Right lung (tissue), 10 donors: ENCODE data around the gene MARCHF6. TPM values are rescaled to one million over a fixed set of nuclear protein-coding genes. Genes with fewer than 3 reads are reported as not detected.
"Not testable (repeated sequence)": the region's sequence is repeated elsewhere in the genome, so short reads cannot be mapped to it uniquely, and the experiment has no call there.

Experiments used
- DNase-seq, 2 donors: peaks; one replicate each; pipeline ENCODE4 v3.0.0-alpha.2; 2013
- long read RNA-seq, 8 donors: transcript quantifications; one replicate each; lab custom pipeline, GENCODE V29; 2026
- polyA plus RNA-seq, 5 donors: library from polyadenylated mRNA; unstranded; fragments of 120-200 nt; gene quantifications; one replicate each; pipeline versions ENCODE4 v1.2.1 to v1.2.3, GENCODE V29; 2013; ENCODE audit warnings: inconsistent platforms in 1 of 5, low replicate concordance in 1 of 5; ENCODE audit not compliant: insufficient read length in 5 of 5, insufficient read depth in 1 of 5

Gene MARCHF6, protein sequence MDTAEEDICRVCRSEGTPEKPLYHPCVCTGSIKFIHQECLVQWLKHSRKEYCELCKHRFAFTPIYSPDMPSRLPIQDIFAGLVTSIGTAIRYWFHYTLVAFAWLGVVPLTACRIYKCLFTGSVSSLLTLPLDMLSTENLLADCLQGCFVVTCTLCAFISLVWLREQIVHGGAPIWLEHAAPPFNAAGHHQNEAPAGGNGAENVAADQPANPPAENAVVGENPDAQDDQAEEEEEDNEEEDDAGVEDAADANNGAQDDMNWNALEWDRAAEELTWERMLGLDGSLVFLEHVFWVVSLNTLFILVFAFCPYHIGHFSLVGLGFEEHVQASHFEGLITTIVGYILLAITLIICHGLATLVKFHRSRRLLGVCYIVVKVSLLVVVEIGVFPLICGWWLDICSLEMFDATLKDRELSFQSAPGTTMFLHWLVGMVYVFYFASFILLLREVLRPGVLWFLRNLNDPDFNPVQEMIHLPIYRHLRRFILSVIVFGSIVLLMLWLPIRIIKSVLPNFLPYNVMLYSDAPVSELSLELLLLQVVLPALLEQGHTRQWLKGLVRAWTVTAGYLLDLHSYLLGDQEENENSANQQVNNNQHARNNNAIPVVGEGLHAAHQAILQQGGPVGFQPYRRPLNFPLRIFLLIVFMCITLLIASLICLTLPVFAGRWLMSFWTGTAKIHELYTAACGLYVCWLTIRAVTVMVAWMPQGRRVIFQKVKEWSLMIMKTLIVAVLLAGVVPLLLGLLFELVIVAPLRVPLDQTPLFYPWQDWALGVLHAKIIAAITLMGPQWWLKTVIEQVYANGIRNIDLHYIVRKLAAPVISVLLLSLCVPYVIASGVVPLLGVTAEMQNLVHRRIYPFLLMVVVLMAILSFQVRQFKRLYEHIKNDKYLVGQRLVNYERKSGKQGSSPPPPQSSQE
- polyA plus RNA-seq: 100 to 1,000 TPM; 118 to 201 (median 163) TPM
- long read RNA-seq, donor 1, full-length matches to known transcripts: 17 of 71 reads
- long read RNA-seq, donor 1, partial matches to known transcripts: 54 of 71 reads
- long read RNA-seq, donor 1, other reads (novel, unspliced or antisense): 0 of 71 reads
- long read RNA-seq, donor 2, full-length matches to known transcripts: 16 of 46 reads
- long read RNA-seq, donor 2, partial matches to known transcripts: 30 of 46 reads
- long read RNA-seq, donor 2, other reads (novel, unspliced or antisense): 0 of 46 reads
- long read RNA-seq, donor 3, full-length matches to known transcripts: 15 of 76 reads
- long read RNA-seq, donor 3, partial matches to known transcripts: 61 of 76 reads
- long read RNA-seq, donor 3, other reads (novel, unspliced or antisense): 0 of 76 reads
- long read RNA-seq, donor 4, full-length matches to known transcripts: 16 of 224 reads
- long read RNA-seq, donor 4, partial matches to known transcripts: 208 of 224 reads
- long read RNA-seq, donor 4, other reads (novel, unspliced or antisense): 0 of 224 reads
- long read RNA-seq, donor 5, full-length matches to known transcripts: 11 of 97 reads
- long read RNA-seq, donor 5, partial matches to known transcripts: 86 of 97 reads
- long read RNA-seq, donor 5, other reads (novel, unspliced or antisense): 0 of 97 reads
- long read RNA-seq, donor 6, full-length matches to known transcripts: 30 of 67 reads
- long read RNA-seq, donor 6, partial matches to known transcripts: 37 of 67 reads
- long read RNA-seq, donor 6, other reads (novel, unspliced or antisense): 0 of 67 reads
- long read RNA-seq, donor 7, full-length matches to known transcripts: 9 of 74 reads
- long read RNA-seq, donor 7, partial matches to known transcripts: 65 of 74 reads
- long read RNA-seq, donor 7, other reads (novel, unspliced or antisense): 0 of 74 reads
- long read RNA-seq, donor 8, full-length matches to known transcripts: 8 of 25 reads
- long read RNA-seq, donor 8, partial matches to known transcripts: 17 of 25 reads
- long read RNA-seq, donor 8, other reads (novel, unspliced or antisense): 0 of 25 reads

DNA sequence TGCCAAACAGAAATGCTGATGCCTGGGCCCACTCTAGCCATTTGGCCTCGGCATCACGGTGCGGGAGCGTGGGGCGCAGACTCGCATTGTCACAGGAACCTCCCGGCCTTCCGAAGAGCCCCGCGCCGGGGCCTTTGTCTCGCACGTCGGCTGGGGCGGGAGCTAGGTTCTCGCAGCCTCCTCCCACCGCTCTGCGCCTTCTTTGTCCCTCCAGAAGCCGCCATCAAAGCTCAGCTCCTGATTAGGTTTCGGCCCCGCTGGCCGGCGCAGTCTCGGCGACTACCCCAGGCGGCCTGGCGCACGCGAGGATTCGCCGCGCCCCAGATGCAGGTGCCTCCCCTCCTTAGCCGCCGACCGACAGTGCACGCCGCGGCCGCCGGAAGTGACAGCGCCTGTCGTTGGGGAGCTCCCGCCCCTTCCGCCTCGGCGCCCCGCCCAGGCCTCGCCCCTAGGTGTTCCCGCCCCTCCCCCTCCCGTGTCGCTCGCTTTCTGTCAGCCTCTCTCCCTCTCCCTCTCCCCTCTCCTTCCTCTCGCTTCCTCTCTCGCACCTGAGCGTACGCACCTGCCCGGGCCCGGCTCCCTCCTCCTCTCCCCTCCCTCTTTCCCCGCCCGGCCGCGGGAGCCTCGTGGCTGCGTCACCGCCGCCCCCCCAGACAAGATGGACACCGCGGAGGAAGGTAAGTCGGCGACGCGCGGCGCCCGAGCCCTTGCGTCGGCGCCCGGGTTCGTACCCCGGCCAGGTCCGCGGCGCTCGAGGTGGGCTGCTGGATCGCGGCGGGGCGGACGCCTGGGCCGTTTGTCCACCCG lies at the start of gene MARCHF6:
TSS of gene MARCHF6 (plus strand) at position 455 of the 807 bp plus-strand sequence. CDS start at position 659, 204 bp downstream.
- DNase-seq: peak; percentile 93 to 94

DNA sequence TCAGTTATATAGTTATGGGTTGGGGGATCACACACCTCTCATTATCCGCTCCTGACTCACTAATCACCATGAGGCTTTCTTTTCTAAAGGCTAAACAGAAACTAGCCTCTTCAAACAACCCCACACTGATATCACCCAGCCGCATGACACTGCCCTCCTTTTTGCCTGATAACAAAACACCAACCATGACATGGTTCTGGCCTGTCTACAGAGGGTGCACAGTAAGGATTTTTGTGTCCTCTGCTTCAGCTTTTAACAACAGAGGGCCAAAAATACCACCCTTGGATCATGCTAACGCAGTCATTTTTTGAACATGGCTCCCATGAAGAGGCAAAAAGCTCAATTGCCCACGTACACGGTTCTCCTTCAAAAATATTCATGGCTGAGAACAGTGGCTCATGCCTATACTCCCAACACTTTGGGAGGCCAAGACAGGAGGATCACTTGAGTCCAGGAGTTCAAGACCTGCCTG lies 49.8 kb upstream of the MARCHF6 start:
- DNase-seq: no peak

DNA sequence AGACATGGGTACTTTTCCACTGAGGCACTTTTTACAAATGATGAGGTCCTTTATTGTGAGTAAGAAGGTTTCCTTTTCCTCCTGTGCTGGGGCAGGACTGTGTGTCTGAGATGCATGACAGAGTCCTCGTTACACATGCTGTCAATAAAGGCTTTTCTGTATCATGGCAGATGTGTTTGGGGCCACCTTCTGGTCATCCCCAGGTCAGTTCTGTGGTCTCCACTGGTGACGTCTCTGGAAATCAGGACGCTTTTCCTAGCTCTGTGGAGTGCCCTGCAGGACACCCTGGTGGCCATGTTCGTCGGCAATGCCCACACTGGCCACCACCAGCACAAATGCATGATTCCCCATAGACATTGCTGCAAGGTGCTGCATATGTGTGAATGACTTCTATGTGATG lies 48.6 kb upstream of the MARCHF6 start:
- no peak for DNase-seq

DNA sequence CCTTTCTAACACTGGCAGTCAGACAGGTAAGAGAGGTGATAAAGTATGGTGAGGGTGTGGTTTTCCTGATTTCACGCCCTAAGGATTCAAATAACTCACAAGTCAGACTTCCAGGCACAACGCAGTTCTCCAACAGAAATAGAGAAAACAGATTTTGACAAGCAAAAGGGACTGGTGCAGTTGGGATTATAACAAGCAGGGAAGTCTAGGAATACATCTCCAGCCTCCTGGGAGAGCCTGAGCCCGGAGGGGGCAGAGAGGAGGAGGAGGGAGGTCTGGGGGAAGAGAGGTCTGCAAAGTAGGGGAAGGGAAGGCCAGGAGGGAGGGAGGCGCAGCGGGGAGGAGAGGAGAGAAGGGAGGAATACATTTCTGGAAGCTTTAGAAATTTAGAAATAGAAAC lies 47.4 kb upstream of the MARCHF6 start:
- no peak for DNase-seq

DNA sequence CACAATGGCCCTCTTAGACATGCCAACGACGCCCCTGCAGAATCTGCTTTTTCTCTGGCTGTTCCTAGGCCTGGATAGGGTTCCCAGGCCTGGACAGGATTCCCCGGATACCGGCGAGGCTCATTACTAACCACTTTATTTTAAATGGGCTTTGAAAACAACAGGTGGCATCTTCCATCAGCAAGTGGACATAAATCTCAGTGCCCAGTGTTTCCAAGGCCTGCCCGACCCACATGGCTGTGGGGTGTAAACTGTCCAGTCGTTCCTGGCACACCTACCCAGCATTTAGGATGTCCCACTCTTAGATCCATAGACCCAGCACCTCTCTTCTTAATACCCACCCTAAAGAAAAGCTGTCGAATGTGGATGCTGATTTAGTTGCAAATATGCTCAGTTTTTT lies 46.7 kb upstream of the MARCHF6 start:
- no peak for DNase-seq

DNA sequence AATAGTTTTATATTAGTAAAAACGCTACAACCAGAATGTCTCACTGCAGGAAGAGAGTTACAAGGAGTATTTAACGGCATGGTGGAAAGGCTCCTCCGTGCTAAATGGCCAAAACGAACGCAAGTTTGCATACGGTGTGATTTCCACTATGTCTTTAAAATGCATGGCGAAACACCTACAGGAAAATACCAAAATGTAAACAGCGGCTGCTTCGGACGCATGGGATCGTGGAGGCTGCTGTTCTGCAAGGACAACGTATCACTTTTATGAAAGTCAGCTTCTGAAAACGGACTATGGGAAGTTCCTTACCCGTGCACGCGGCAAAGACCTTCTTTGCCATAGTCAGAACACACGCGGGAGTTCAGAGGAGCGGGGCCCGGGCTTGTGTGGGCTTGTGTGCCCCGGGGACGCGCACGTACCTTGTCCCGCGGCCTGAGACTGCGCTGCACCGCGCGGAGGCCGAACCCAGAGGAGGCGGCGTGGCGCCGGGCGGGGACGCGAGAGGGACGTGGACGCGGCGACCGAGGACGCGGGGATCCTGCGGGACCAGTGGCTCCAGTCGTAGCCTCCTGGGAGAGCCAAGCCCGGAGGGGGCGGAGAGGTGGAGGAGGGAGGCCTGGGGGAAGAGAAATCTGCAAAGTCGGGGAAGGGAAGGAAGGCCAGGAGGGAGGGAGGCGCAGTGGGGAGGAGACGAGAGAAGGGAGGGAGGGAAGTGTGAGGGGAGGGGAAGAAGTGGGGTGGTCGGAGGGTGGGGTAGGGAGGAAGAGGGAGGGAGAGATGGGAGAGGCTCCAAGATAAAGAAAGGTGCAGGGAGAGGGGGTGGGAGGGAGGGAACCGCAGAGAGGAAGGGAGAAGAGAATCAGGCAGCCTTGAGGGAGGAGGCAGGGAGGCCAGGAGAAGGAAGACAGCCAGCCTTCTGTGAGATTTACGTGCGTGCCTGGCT lies 46.0 kb upstream of the MARCHF6 start, which contains the start of gene CMBL:
TSS of gene CMBL (minus strand) at position 697 of the 943 bp plus-strand sequence. CDS start 17,140 bp downstream, outside the sequence.
- no peak for DNase-seq

DNA sequence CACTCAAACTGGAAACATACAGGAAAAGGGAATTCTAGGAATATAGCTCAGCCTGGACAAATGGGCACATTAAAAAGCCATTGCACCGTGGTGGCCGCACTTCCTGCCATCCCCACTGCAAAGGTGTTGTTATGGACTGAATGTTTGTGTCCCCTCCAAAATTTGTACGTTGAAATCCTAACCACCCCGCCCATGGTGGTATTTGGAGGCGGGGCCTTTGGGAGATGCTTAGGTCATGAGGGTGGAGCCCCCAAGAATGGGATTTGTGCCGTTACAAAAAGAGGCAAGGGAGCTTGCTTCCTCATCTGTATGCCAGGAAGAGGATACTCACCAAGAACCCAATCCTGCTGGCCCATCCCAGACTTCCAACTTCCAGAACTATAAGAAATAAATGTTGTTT lies 44.7 kb upstream of the MARCHF6 start:
- DNase-seq: no peak

DNA sequence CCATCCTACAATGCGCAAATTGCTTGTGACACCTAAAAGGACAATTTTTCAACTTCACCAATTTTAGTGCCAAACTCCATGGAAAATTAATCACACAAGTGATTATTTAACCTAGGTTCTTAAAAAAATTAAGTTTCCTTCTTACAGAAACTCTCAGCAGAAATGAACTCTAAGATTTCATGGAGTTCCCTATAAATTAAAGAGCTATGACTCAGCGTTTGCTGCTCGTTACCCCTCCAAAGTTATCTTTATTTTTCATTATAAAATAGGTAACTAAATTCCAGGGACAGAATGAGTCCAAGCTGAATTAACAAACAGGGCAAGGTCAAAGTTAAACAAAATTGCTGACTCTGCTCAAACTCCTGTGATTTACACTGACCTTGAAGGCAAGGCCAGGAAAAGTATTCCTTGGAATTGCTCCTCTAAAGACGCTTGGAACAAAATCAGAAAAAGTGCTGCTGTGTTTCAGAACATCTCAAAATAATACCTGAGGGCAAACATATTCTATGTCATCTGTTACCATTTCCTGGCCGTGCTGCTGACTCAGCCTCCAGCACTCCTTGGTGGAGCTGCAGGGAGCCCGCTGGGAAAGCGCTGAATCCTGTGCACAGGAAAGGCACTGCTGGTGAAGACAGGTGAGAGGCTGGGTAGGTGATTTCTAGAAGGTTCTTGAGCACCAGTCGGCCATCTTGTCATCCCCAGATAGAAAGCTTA lies 43.3 kb upstream of the MARCHF6 start:
- DNase-seq: no peak

DNA sequence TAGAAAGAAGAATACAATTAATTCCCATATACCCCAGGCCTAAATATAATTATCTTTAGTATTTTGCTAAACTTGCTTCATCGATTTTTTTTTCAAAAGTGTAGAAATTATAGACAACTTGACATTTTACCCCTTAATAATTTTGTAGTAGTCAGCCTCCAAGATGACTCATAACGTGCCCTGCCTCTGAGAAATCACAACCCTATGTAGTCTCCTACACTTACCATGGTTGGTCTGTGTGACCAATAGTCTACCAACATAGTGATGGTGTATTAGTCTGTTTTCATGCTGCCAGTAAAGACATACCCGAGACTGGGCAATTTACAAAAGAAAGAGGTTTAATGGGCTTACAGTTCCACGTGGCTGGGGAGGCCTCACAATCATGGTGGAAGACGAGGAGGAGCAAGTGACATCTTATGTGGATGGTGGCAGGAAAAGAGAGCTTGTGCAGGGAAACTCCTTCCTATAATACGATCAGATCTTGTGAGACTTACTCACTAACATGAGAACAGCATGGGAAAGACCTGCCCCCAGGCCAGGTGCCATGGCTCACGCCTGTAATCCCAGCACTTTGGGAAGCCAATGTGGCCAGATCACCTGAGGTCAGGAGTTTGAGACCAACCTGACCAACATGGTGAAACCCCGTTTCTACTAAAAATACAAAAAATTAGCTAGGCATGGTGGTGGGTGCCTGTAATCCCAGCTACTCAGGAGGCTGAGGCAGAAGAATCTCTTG lies 42.5 kb upstream of the MARCHF6 start:
- not testable (repeated sequence) for DNase-seq

DNA sequence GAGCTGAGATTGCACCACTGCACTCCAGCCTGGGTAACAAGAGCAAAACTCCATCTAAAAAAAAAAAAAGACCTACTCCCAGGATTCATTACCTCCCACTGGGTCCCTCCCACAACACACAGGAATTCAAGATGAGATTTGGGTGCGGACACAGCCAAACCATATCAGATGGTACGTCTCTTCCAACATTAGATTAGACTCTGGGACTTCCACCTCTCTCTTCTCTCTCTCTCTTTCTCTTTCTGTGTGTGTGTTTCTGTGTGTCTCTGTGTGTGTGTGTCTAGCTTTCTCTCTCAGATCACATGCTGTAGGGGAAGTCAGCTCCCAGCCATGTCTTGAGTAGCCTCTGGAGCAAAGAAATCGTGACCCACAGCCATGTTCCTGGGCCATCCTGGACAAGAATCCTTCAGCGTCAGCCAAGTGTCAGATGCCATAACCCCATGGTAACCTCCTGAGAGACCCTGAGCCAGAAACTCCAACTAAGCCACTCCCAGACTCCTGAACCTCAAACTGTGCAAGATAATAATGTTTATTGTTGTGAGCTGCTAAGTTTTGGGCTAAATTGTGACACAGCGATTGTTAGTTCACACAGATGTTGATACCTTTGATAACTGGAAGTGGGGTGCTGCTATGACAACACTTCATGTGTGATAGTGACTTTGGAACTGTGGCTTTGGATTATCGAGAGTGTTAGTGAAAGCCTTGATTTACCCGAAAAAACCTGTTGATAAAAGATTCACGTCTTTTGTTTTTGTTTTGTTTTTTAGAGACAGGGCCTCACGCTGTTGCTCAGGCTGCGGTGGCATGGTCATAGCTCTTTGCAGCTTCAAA lies 41.7 kb upstream of the MARCHF6 start:
- DNase-seq: no peak

DNA sequence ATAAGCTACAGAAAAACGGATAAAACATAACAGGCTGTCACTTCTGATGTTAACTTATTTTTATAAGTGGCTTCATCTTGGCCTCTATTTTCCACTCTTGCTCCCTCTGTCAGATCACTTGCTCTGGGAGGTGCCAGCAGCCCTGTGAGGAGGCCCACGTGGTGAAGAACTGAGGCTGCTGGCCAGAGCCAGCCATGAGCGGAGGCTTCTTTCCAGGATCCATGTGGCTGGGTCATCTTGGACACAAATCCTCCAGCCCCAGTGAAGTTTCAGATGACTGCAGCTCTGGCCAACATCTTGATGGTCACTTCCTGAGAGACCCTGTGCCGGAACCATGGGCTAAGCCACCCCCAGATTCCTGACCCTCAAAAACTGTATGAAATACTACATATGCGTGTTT lies 38.3 kb upstream of the MARCHF6 start:
- DNase-seq: no peak

DNA sequence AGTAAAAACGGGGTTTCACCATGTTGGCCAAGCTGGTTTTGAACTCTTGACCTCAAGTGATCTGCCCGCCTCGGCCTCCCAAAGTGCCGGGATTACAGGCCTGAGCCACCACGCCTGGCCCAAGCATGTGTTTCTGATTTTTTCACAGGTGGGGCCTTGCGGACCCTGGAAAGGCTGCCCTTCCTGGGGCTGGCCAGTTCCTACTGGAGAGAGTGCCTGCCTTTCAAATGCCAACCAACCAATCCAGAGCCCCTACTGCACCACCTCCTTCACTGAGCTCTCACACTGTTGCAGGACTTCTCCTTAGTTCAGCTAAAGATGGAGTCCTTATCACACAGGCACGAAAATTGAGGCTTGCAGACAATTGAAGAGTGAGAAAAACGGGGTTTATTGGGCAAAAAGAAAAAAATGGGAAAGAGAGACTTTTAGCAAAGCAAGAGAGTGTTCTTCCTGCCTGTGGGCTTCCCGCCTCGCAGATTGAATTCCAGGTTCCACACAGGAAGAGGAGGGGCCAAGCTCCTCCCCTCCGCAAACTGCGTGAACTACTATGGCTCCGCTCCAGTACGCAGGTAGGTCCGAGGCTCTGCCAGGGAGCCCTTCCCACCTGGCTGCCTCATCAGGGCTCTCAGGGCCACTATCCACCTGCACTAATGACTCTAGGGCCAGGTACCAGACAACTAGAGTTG lies 37.5 kb upstream of the MARCHF6 start:
- DNase-seq: no peak

DNA sequence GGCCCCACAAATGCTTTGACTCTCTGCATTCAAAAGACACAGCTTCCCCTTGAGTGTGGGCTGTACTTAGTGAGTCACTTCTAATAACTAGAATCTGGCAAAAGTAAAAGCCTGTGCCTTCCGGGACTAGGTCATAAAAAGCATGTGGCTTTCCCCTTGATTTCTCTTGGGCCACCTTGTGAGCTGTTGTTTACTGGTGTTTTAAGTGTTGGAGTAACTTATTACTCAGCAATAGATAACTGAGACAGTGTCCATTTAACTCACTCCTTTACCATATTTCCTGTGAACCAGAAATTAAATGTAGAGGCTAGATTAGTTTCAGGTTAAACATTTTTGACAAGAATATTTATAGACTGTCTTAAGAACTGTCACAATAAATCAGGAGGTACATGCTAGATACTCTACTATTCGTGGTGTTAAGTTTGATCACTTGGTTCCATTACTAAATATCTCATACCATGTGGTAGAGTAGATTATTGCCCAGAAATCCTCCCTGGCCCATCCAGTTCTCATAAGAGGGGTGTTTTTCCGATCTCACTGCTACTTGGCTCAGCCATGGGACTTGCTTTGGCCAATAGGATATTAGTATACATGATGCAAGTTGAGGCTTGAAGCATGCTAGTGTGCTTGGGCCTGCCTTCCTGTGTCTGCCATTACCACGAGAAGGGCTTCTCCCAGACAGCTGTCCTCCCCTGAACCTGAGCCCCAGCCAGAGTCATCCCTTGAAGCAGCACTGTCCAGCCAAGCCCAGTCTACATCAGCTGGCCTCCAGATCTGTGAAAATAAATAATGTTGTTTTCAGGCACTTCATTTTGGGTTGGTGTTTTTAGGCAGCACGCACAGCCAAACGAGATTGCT lies 35.4 kb upstream of the MARCHF6 start:
- DNase-seq: no peak
